Myometrial cell (primary cell): Measurements from ENCODE around the gene RNPS1. TPM values are rescaled to one million over a fixed set of nuclear protein-coding genes. Genes with fewer than 3 reads are reported as not detected.

Source experiments
- total RNA-seq: library from RNA; depleted of rRNA; stranded (reverse); fragments of >200 nt; gene quantifications from 2 replicates; pipeline ENCODE4 v1.2.3, GENCODE V29; 2015

Gene RNPS1, protein sequence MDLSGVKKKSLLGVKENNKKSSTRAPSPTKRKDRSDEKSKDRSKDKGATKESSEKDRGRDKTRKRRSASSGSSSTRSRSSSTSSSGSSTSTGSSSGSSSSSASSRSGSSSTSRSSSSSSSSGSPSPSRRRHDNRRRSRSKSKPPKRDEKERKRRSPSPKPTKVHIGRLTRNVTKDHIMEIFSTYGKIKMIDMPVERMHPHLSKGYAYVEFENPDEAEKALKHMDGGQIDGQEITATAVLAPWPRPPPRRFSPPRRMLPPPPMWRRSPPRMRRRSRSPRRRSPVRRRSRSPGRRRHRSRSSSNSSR
- 136 and 148 TPM in 2 replicates for total RNA-seq

DNA sequence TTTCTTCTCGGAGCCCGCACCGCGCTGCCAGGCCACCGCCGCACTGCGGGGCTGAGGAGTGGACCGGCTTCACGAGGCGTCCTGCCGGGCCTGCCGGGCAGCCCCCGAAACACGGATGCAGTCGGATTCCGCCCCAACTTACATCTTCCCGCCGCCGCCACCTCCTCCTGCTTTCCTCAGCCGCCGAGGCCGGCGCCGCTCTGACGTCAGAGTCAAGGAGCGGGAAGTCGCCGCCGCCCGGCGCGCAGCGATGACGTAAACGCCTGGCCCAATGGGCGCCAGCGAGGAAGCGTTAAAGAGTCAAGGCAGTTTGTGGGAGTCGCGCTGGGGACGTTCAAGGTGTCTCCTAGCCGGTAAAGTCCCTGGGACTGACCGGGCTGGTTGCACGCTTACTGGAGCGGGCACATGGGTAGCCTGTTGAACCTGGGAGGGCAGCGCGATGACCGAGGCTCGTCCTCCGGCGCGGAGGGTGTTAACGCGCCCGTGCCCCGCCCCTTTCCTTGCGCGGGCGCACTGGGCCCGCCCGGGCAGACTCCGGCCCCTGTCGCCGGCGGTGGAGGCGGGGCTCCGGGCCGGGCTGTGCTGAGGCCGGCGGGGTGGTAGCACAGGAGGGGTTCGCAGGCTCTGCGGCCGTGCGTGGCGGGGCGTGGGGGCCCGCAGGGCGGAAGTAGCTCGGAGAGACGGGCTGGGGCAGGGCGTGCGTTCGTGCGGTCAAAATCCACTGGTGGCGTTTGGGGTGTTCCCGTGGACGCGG lies at the start of gene RNPS1:
Gene RNPS1 (minus strand): TSS at position 214 of the 754 bp plus-strand sequence. CDS start 3,483 bp downstream, outside the sequence.

DNA sequence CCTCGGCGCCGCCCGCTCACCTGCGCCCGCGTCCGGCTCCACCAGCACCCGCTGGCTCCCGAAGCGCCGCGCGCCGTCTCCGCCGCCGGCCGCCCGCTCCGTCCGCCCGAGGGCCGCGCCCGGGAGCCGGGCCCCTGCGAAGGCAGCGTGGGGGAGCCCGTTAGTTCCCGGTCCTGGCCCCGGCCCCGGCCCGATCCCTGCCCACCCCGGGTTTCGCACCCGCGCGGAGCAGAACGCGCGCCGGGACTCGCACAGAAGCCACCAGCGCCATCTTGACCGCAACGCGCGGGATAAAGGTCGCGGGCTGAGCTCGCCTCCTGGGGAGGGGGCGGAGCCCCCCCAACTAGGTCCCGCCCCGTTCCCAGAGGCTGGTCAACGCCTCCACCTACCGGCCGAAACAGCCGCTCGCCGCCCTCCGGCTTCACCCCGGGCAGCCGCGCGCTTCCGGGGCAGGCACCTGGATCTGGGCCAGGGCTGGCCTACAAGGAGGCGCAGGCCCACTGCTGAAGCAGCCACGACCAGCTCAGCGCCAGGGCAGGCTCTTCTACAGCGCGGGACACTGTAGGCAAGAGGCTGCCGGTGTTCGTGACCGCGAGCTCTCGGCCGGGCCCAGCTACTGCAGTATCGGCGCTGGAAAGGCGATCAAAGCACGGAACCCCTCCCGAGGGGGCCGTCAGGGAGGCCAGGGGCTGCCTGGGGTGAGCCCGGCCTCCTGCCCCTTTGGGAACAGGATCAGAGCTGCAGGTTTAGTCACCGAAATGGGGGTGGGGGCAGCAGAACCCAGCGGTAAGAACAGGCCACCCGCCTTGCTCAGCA lies 16.4 kb downstream of the RNPS1 start, which contains the start of gene ECI1:
Gene ECI1 (minus strand): TSS at position 292 of the 816 bp plus-strand sequence. CDS start 21 bp downstream, at position 271.

DNA sequence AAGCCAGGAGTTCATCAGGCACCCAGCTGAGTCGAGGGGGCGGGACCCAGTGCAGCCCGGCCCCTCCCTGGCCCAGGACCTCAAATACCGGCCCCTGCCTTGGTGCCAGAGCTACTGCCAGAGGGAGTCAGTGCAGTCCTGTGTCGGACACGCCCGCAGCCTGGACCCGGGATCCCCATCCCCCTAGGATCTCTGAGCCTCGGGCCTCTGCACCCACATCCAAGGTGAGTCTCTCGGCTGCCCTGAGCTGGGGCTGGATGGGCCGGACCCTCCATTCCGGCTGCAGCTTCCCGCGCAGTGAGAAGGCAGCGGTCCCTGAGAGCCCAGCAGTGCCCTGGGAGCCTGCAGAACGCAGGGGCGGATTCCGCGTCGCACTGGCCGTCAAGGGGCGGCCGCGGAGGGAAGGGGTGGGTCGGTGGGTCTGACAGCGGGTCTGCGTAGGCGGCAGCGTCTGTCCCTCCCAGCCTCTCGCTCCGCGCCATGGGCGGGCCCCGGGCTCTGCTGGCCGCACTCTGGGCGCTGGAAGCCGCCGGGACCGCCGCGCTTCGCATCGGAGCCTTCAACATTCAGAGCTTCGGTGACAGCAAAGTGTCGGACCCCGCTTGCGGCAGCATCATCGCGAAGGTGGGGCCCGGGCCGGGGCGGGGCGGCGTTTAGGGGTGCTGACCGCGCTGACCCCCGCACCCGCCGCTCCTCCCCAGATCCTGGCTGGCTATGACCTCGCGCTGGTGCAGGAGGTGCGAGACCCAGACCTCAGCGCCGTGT lies 31.4 kb downstream of the RNPS1 start, which contains the start of gene DNASE1L2:
Gene DNASE1L2 (plus strand): TSS at position 108 of the 765 bp plus-strand sequence. CDS start 373 bp downstream, at position 481.

DNA sequence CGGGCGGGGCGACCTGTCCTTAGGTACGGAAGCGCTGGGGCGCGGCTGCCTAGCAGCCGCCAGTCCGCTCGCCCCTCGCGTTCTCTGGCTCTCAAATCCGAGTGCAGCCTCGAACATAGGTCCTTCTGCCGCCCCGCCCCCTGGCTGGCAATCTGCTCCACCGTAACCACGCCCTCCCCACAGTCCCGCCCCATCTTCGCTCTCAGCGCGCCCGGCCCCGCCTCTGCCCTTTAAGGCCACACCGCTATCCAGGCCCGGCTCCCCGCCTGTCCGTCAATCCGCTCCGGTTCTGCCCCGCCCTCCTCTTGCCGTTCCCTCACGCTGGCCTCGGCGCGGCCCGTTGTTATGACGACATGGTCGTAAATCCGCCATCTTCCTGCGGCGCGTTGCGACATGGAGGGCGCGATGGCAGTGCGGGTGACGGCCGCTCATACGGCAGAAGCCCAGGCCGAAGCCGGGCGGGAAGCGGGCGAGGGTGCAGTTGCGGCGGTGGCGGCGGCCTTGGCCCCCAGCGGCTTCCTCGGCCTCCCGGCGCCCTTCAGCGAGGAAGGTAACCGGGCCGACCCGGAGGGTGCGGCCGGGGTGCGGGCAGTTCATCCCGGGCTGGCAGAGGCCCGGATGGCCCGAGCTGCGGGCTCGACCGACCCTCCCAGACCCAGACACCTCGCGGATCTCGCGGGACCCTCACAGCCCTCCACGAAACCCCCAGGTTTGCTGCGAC lies 44.5 kb downstream of the RNPS1 start, which contains the start of gene E4F1:
Gene E4F1 (plus strand): TSS at position 371 of the 721 bp plus-strand sequence. CDS start 23 bp downstream, at position 394.

DNA sequence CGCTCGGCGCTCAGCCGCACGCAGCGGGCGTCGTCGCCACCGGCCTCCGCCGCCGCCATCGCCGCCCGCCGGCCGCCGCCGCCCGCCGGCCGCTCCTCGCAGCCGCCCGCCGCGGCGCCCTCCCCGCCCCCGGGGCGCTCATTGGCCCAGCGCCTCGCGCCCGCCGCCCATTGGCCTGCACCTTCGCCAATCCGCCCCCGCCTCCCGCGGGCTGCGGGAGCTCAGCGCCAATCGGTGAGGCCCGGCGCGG lies 53.3 kb downstream of the RNPS1 start, which contains the start of gene PGP:
Gene PGP (minus strand): TSS at position 122 of the 250 bp plus-strand sequence. CDS start 63 bp downstream, at position 59.

DNA sequence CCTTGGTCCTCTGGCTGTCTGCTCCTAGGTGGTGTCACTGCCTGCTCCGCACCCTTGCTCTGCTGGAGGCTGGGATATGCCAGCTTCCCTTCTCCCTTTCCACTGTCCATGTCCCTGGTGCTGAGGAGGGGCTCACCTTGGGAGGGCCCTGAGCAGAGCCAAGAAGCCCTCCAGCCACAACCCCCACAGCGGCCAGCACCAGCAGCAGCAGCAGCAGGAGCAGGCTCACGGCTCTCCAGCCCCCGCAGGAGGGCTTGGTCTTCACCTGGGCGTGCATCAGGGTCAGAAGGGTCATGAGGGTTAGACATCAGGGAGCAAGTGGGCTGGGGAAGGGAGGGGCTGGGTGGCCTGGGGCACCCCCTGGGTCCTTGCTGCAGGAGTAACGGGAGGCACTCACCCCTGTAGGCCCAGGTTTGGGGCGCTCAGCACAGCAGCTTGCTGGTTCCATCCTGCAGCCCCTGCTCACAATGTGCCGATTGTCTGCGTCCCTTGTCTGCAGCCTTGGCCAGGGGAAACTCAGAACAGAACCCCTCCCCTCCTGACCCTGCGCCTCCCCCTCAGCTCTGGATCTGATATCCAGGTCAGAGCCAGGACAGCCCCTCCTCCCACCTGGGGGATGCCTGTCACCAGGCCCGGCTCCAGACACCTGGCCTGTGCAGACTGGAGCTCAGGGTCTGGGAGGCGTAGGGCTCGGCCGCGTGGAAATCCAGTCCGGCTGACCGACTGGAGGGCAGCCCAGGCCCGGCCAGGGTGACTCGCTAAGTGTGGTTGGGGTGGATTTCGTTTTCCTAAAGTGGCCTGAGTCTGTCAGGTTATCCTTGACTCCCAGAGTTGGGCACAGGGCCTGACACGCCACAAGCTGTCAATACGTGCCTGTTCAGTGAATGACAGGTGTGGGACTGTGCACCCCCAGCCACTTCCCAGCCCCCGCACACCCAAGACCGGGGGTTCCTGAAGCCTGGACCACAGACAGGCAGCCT lies 57.2 kb downstream of the RNPS1 start, which contains the start of gene BRICD5:
Gene BRICD5 (minus strand): TSS at position 478 of the 980 bp plus-strand sequence. CDS start 30 bp downstream, at position 448.

DNA sequence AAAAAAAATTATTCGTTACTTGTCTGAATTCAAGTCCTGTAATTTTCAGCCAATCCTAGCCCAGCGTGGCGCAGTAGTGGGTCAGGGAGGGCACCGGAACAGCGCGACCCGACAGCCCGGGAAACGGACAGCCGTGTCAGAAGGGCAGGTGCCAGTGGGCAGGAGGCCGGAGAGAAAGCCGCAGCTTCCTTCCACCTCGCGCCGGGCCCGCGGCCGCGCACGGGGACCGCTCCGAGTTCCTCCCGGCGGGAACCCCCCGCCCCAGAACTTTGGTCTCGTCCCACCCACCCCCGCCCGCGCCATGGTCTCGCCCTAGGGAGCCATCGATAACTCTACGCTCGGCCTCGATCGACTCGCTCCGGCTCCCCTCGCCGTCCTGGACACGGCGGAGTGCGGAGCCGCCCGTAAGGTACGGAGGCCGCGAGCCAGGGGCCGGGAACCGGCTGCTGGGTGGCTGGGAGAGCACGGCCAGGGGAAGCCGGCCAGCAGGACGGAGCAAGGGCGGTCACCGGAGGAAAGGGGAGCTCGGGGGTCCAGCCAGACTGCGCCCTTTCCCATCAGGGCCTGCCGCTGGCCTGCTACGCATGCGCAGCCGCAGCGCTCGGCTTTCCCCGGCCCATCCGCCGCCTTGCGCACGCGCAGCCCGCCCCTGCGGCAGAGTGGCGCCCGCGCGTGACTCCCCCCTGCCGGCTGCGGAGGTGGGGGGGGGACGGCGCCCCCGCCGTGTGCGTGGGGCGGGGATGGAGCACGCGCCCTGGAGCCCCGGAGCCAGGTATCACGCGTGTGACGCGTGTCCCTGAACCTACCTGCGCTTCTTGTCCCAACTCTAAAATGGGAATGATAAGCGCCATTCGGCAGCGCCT lies 62.6 kb downstream of the RNPS1 start, which contains the start of gene MLST8:
Gene MLST8 (plus strand): TSS at position 351 of the 863 bp plus-strand sequence. CDS start 632 bp downstream, outside the sequence.

Other genes with a start within 250 kb of the RNPS1 start
- 1.4 and 4.3 TPM in 2 replicates for gene NPW, start 248.3 kb downstream of the RNPS1 start, total RNA-seq
- 62.9 and 94.0 TPM in 2 replicates for gene NHERF2, start 241.2 kb downstream of the RNPS1 start, total RNA-seq
- 27.6 and 51.3 TPM in 2 replicates for gene NTHL1, start 220.3 kb downstream of the RNPS1 start, total RNA-seq
- 30.8 and 63.1 TPM in 2 replicates for gene TSC2, start 220.1 kb downstream of the RNPS1 start, total RNA-seq
- gene PKD1, start 132.2 kb downstream of the RNPS1 start, total RNA-seq: 109 and 147 TPM in 2 replicates
- gene RAB26, start 119.5 kb downstream of the RNPS1 start, total RNA-seq: 1.4 and 2.3 TPM in 2 replicates
- 84.5 and 106 TPM in 2 replicates for gene TRAF7, start 112.3 kb downstream of the RNPS1 start, total RNA-seq
- 0.18 TPM in 1 of 2 replicates, not detected in the other for gene CASKIN1, start 71.5 kb downstream of the RNPS1 start, total RNA-seq
- gene MLST8, start 62.7 kb downstream of the RNPS1 start, total RNA-seq: 42.9 and 54.2 TPM in 2 replicates
- under 0.01 and 2.3 TPM in 2 replicates for gene BRICD5, start 57.3 kb downstream of the RNPS1 start, total RNA-seq
- 25.7 and 29.1 TPM in 2 replicates for gene PGP, start 53.3 kb downstream of the RNPS1 start, total RNA-seq
- 24.5 and 26.2 TPM in 2 replicates for gene E4F1, start 44.5 kb downstream of the RNPS1 start, total RNA-seq
- gene DNASE1L2, start 31.7 kb downstream of the RNPS1 start, total RNA-seq: 0.18 and 5.5 TPM in 2 replicates
- gene ECI1, start 16.5 kb downstream of the RNPS1 start, total RNA-seq: 51.6 and 62.3 TPM in 2 replicates
- gene ABCA3, start 72.6 kb upstream of the RNPS1 start, total RNA-seq: 0.18 TPM in 1 of 2 replicates, not detected in the other
- 23.4 and 25.2 TPM in 2 replicates for gene CCNF, start 161.3 kb upstream of the RNPS1 start, total RNA-seq
- gene TEDC2, start 192.0 kb upstream of the RNPS1 start, total RNA-seq: 10.8 and 28.8 TPM in 2 replicates
- gene NTN3, start 203.2 kb upstream of the RNPS1 start, total RNA-seq: 0.35 TPM in 1 of 2 replicates, not detected in the other
- gene TBC1D24, start 207.0 kb upstream of the RNPS1 start, total RNA-seq: 13.8 and 15.6 TPM in 2 replicates
- 38.3 and 48.4 TPM in 2 replicates for gene ATP6V0C, start 245.8 kb upstream of the RNPS1 start, total RNA-seq